Superior temporal gyrus (tissue), 1 donor: ENCODE measurements around the gene PLA2R1.
"Not testable (repeated sequence)": the region's sequence is repeated elsewhere in the genome, so short reads cannot be mapped to it uniquely, and the experiment has no call there.

Experiments
- DNase-seq: peaks from one replicate; pipeline ENCODE4 v3.0.0-alpha.2; 2016; ENCODE audit errors: extremely low spot score

The PLA2R1 gene

DNA sequence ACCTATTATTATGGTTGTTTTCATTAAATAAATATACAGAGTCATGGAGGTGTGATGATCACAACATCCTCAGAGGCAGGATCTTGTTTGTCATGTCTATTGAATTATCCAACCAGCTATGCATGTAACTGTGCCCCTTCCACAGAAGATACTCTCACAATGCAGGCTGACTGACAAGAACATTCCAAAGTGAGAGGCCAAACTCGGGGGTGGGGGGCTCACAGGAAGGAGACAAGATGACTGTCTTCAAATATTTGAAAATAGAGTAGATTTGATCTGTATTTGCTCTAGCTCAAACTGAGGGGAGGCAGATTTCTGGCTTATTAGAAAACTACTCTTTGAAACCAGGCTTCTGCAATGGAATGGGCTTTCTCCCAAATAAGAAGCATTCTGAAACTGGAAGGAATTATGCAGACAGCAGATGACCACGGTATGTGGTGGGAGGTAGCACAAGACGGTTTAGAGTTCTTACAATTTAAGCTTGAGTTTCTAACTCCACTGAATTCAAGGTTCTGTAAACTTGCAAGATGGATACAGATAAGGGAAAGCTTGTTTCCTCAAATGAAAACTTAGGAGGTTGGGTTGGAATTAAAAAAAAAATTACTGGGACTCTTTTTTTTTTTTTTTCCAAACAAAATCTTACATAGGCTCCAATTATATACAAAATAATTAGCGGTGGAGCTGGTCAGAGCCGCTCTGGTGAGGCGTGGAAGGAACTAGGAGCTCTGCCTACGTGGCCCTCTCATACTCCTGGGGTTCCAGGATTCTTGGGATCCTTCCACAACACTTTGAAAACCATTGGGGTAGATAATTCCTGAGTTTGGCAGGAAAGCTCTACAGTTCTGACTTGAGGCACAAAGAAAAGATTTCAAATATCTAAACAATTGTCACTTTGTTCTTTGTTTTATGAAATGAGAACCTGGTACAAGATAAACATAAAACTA lies 79.3 kb downstream of the PLA2R1 start:
- no peak for DNase-seq

- DNase-seq: no peak
Measured at GRCh38 chr2:159982270-159982669, 80.1 kb downstream of the PLA2R1 start.

DNA sequence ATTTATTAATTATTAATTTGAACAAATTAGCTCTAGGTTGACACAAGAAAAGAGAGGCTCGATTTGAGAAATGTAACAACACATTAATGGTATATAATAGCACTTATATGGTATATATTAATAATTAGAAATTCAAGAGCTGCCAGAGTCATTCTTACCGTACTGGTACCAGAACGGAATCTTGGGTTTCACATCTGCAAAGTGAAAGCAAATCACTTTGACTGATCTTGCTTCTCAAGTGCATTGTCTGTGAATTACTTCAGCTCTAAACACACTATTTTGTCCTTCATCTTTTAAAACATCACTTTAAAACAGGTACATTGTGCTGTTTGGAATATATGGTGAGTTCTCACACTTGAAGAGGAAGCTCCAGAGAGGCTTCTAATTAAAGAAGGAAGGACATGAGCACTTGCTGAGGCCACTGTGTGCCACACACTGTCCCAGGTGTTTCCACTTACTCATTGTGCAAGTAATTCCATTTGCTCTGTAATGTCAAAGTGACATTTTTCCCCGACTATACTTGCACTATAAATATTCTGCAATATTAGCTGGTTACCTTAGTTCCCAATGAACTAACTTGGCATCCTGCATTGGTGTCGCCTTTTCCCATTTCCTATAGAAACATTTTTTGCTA lies 85.8 kb downstream of the PLA2R1 start:
- DNase-seq: no peak

DNA sequence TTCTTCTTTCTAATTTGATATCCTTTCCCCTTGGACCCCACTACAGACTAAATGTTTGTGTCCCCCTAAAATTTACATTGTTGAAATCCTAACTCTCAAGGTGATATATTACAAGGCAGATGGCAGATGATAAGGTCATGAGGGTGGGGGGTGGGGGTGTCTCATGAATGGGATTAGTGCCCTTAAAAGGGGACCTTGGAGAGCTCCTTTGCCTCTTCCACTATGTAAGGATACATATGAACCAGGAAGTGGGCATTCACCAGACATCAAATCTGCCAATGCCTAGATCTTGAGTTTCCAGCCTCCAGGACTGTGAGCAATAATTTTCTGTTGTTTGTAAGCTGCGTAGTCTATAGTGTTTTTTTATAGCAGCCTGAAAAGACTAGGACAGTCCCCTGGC lies 89.1 kb downstream of the PLA2R1 start:
- DNase-seq: no peak

DNA sequence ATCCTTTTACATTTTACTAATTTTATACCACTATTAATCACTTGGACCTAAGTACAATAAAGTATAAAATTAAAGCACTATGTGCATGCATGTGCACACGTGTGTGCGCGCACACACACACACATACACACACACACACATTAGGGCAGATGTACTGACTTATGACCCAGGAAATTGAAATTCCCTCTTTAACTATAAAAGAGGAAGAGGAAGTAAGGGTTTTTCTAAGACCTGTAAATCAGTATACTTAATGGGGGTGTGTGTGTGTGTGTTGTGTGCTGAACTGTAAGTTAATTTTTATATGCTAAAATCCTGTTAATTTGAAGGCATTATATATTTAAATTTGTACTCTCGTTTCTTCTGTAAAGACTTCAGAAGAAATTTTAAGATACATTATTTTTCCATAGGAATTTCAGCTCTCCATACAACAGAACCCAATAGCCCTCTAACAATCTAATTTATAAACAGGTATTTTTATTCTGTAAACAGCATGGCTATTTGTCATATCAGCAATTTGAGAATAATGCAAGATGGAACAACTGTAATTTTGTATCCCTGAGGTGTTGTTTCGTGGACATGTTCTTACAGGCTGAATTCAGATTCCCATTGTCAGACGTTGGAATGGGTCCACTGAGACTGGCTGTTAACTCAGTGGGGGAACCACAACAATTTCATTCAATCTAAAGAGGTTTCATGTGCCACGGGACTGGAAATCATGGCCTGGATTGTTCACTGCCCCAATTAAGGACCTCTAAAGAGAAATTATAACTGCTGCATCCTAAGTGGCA lies 90.9 kb downstream of the PLA2R1 start:
- no peak for DNase-seq

DNA sequence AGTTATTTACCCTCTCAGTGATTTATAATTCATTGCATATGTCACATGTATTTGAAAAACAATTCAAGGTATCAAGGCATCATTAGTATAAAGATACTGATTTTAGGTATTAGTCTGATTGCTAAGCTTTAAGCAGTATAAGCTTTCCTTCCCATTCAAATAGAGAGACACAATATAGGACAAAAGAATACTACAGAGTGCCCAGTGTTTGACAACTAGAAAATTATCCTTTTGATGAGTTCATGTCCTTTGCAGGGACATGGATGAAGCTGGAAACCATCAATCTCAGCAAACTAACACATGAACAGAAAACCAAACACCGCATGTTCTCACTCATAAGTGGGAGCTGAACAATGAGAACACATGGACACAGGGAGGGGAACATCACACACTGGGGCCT lies 91.9 kb downstream of the PLA2R1 start:
- not testable (repeated sequence) for DNase-seq

GRCh38 chr2:159968279-159968900 lies 94.0 kb downstream of the PLA2R1 start:
- peak; percentile 74 for DNase-seq

DNA sequence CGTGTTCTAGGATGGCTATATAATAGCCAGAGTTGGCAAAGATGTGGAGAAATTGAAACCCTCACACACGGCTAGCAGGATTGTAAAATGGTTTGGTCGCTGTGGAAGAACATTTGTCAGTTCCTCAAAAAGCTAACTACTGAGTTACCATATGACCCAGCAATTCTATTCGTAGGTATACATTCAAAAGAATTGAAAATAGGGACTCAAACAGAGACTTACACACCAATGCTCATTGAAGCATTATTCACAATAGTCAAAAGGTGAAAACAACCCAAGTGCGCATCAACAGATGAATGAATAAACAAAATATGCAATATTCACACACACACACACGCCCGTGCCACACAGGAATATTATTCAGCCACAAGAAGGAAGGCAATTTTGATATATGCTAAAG lies 98.7 kb downstream of the PLA2R1 start:
- no peak for DNase-seq

- not testable (repeated sequence) for DNase-seq
Measured at GRCh38 chr2:159962513-159962912, 99.9 kb downstream of the PLA2R1 start.

GRCh38 chr2:159961451-159961850 lies 101.0 kb downstream of the PLA2R1 start:
- DNase-seq: no peak

- no peak for DNase-seq
Measured at GRCh38 chr2:159961037-159961436, 101.4 kb downstream of the PLA2R1 start.

GRCh38 chr2:159960414-159960813 lies 102.0 kb downstream of the PLA2R1 start:
- DNase-seq: no peak

DNA sequence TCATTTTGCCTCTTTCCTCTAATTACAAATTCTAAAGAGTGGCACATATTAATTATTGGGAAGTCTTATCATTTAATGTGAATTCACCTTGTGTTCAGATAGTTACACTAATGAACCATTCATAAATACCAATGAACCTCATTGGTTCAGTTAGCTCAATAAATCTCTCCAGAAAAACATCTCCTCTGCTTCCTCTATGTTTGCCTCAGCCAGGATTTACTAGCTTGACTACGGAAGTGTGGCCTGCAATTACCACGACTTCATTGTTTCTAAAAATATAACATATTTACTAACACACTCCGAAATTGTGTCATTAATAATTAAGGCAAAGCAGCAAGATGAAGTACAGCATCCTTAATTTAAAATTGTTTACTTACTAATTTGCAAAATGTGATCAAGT lies 103.3 kb downstream of the PLA2R1 start:
- DNase-seq: no peak

DNA sequence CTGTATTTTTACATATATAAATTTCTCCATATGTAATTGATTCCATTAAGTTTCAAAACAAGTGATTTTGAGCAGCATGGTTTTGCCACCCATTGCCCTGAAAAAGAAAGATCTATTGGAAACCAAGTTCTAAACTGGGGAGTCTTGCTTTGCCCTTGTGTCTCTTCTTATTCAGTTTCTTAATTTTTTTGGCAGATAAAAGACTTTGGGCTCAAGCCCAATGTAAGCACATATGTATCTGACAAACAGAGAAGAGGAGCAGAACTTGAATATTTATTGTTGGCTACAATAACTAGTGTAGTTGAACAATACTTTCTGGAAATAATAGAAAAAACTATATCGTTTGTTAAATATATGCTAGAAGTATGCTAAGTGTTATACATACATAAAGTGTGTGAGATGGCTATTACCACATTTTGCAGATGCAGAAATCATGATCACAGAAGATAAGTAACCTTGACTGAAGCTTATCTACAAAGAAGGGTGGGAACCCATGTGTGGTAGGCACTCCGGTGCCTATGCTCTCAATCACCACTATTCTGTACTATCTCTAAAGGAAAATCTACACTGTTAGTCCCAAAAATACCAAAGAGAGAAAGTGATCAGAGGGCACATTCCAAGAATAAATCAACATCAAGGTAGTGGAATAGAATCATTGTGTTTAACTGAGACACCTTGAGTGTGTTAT lies 109.1 kb downstream of the PLA2R1 start:
- DNase-seq: no peak

DNA sequence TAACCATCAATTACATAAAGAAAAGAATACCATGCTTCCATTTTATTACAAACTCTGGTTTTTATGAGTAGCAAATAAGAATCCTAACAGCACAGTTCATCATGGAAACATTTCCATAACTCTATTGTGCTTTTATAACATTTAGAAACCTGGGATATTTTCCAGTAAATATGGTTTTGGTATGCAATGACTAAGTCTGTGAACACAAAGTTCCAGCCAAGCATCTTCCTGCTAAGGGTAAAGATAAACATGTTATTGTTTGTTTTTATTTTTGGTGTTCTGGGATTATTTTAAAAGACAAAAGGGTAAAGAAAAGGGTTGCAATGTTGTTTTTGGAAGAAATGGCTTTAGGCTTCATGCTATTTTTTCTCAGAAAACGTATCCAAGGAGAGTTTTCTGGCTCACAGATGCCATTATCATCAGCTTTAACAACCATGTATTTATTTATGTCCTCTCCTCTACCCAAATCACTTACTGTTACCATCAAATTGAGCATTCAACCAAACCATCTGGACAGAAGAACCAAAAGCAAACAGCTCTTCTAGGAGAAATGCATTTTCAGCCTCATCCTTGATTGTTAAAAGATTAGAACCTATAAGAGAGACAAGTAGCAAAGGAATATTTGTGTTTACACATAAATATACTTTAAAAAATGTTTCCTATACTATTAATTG lies 116.0 kb downstream of the PLA2R1 start:
- no peak for DNase-seq

GRCh38 chr2:159944874-159945273 lies 117.5 kb downstream of the PLA2R1 start:
- no peak for DNase-seq

- no peak for DNase-seq
Measured at GRCh38 chr2:159942146-159942545, 120.3 kb downstream of the PLA2R1 start.

DNA sequence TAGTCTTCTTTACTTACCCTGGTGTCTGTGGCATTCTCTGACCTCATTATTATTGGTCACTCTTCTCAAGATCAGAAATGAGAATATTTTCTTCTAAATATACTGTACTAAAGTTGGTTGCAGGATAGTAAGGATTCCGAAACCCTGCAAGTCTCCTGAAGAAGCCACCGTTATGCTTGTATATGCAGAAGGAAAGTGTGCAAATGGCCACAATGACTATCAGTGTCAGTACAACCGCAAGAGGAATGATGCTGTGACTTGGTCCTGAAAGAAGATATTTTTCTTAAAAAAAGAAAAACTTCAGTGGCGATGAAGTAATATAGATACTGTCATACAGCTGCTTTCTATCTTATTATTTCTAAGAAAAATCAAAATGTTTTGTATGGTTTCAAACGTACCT lies 120.7 kb downstream of the PLA2R1 start:
- DNase-seq: no peak

- no peak for DNase-seq
Measured at GRCh38 chr2:159939946-159940345, 122.5 kb downstream of the PLA2R1 start.

DNA sequence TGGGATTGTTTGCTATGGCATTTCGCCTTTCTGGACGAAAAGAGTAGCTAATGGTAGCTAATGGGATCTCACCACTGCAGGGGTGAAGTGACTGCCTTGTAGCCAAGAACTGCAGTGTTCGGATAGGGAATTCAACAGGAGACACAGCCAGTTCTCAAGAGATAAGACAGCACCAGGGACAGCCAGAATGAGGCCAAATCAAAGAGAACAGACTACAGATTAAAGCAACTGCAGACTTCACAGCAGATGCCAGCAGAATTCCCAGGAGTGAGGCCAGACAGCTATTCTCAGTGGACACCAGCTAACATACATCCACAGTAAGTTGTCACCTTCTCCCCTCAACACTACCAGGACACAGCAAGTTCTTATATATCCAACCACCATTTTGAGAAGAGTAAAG lies 124.0 kb downstream of the PLA2R1 start:
- DNase-seq: no peak

- DNase-seq: no peak
Measured at GRCh38 chr2:159936471-159936870, 125.9 kb downstream of the PLA2R1 start.
